ENCODE results near the gene NTN4. TPM values are rescaled to one million over a fixed set of nuclear protein-coding genes. Genes with fewer than 3 reads are reported as not detected.

Gene NTN4
- total RNA-seq, 1 experiment from 2014 or later, result 0.17 TPM

GRCh38 chr12:95763809-95764253 lies 26.7 kb downstream of the NTN4 start:
- H3K4me1 Mint-ChIP-seq, result peaks cover 18 to 30% of the 10 kb centered on the region in 2 experiments
- no peaks in the 10 kb centered on the region for H3K27me3 Mint-ChIP-seq (ENCODE audit: low read depth)
- no peak overlapping the region for H4K91ac ChIP-seq (ENCODE audit: insufficient read length, low read depth, low read length)

More at GRCh38 chr12:95763809-95764253, 26.7 kb downstream of the NTN4 start:
- Histone ChIP-seq H3K79me2 (ENCODE audit: insufficient read depth, low read length) (no peaks in the 10 kb centered on the region), H3K14ac (ENCODE audit: insufficient read depth, low read length) (no peak overlapping the region), H2AFZ (ENCODE audit: low read length) (no peak overlapping the region), H3K27me3 (ENCODE audit: insufficient read depth, low read length) (no peaks in the 10 kb centered on the region), H4K5ac (ENCODE audit: insufficient read length, low read depth, low read length) (no peak overlapping the region), H3K18ac (ENCODE audit: insufficient read length, low read depth, low read length) (no peak overlapping the region), H3K4ac (ENCODE audit: low read depth, low read length) (no peak overlapping the region), H2BK20ac (ENCODE audit: low read depth, low read length, poor library complexity, severe bottlenecking) (no peak overlapping the region), H3K9me3 (ENCODE audit: control insufficient read depth, low read depth, low read length) (no peaks in the 10 kb centered on the region), H2BK5ac (ENCODE audit: insufficient read length, low read length) (no peak overlapping the region), H3K4me1 (ENCODE audit: insufficient read depth, low read length) (0 out of 2 replicates have a peak, but pooled peaks cover 2% of the 10 kb centered on the region), H4K8ac (replicated peaks; ENCODE audit: insufficient read length, low read depth, low read length) (no peak overlapping the region), H2BK15ac (ENCODE audit: low read depth, low read length) (no peak overlapping the region), H2AK5ac (ENCODE audit: insufficient read length, low read length) (no peak overlapping the region), H4K20me1 (ENCODE audit: control insufficient read depth, insufficient read depth, insufficient read length) (no peaks in the 10 kb centered on the region), H3K23ac (ENCODE audit: insufficient read length, low read depth, low read length) (no peak overlapping the region), H2BK12ac (ENCODE audit: insufficient read length, low read depth, low read length) (no peak overlapping the region), H3K27ac (ENCODE audit: insufficient read length, low read depth, low read length) (no peak overlapping the region), H3K56ac (ENCODE audit: insufficient read length, low read depth, low read length) (no peak overlapping the region), H3K23me2 (ENCODE audit: insufficient read length, low read depth, low read length, poor library complexity, severe bottlenecking) (no peaks in the 10 kb centered on the region), H2BK120ac (ENCODE audit: low read depth, low read length, poor library complexity, severe bottlenecking) (no peak overlapping the region), H3T11ph (ENCODE audit: low read length) (no peak overlapping the region), H3K79me1 (ENCODE audit: insufficient read depth, low read depth, low read length, poor library complexity, severe bottlenecking) (no peaks in the 10 kb centered on the region), H3K9ac (ENCODE audit: extremely low read depth, insufficient read length, low read length) (no peak overlapping the region), H3K4me2 (ENCODE audit: insufficient read depth, insufficient read length, low read length) (no peak overlapping the region)
- TF ChIP-seq CTCF (conservative IDR thresholded peaks at IDR 0.05), result no peak
- Mint-ChIP-seq H3K4me3 (no peak overlapping the region), H3K9me3 (peaks cover 0 to 3% of the 10 kb centered on the region in 2 experiments; a peak in 1 of 5 replicates), H3K36me3 (ENCODE audit: insufficient read depth in 1 of 3, low read depth in 3 of 3) (no peaks in the 10 kb centered on the region; a peak in 1 of 7 replicates), H3K27ac (no peak overlapping the region)
- DNase-seq, result no peak
